Fibroblast of lung (primary cell): ENCODE data around the gene KLK13. TPM values are rescaled to one million over a fixed set of nuclear protein-coding genes. Genes with fewer than 3 reads are reported as not detected.

Experiments
- DNase-seq, 2 donors: peaks; one replicate each; pipeline versions ENCODE4 v3.0.0 to v3.0.0-alpha.2; 2010; ENCODE audit warnings: low read depth in 2 of 2
- H2AFZ ChIP-seq: 2 replicates; pipeline ENCODE4 v1.5.1; 2012; ENCODE audit warnings: low read length, control low read depth, inconsistent platforms
- H3K27ac ChIP-seq: 2 replicates; pipeline ENCODE4 v1.5.1; 2011; ENCODE audit warnings: low read length, control low read depth; ENCODE audit not compliant: insufficient read depth
- H3K27me3 ChIP-seq: 2 replicates; pipeline ENCODE4 v1.5.1; 2011; ENCODE audit warnings: mild to moderate bottlenecking, low read length; ENCODE audit not compliant: control insufficient read depth, insufficient read depth
- H3K36me3 ChIP-seq: 2 replicates; pipeline ENCODE4 v1.5.1; 2011; ENCODE audit warnings: low read length; ENCODE audit not compliant: control insufficient read depth, insufficient read depth
- H3K4me1 ChIP-seq: 2 replicates; pipeline ENCODE4 v1.5.1; 2011; ENCODE audit warnings: low read length; ENCODE audit not compliant: control insufficient read depth, insufficient read depth; ENCODE audit errors: extremely low read depth
- H3K4me2 ChIP-seq: 2 replicates; pipeline ENCODE4 v1.5.1; 2011; ENCODE audit warnings: low read length, control low read depth; ENCODE audit not compliant: insufficient read depth; ENCODE audit errors: extremely low read depth
- H3K4me3 ChIP-seq, 4 experiments: fragments of 200-600 bp in 1 of 4; sonication (generic) in 1 of 4; replicated peaks in 1 of 4; 2 replicates each; pipeline ENCODE4 v1.5.1; 2011 to 2016; ENCODE audit warnings: low read length in 4 of 4, low read depth in 3 of 4, mild to moderate bottlenecking in 3 of 4, control low read depth in 2 of 4, inconsistent platforms in 1 of 4, mixed read lengths in 1 of 4; ENCODE audit not compliant: insufficient read depth in 1 of 4; ENCODE audit errors: control extremely low read depth in 1 of 4
- H3K79me2 ChIP-seq: 2 replicates; pipeline ENCODE4 v1.5.1; 2012; ENCODE audit warnings: mild to moderate bottlenecking, low read length, inconsistent platforms; ENCODE audit not compliant: control insufficient read depth, insufficient read depth
- H3K9ac ChIP-seq: 2 replicates; pipeline ENCODE4 v1.5.1; 2011; ENCODE audit warnings: mild to moderate bottlenecking, low read length, control low read depth; ENCODE audit not compliant: insufficient read depth
- H3K9me3 ChIP-seq: 2 replicates; pipeline ENCODE4 v1.5.1; 2012; ENCODE audit warnings: low read depth, low read length; ENCODE audit not compliant: control insufficient read depth, insufficient read depth
- H4K20me1 ChIP-seq: 2 replicates; pipeline ENCODE4 v1.5.1; 2011; ENCODE audit warnings: low read length; ENCODE audit not compliant: control insufficient read depth, insufficient read depth; ENCODE audit errors: extremely low read depth
- CTCF ChIP-seq, 2 donors: IDR thresholded peaks in 1 of 2; conservative IDR thresholded peaks in 1 of 2; 1 replicate in 1 of 2; 2 replicates in 1 of 2; pipeline ENCODE4 v1.5.1; 2011 to 2012; ENCODE audit warnings: low read length in 2 of 2, control low read depth in 1 of 2, inconsistent platforms in 1 of 2, low read depth in 1 of 2, mild to moderate bottlenecking in 1 of 2
- EZH2 ChIP-seq: IDR thresholded peaks from 2 replicates; pipeline ENCODE4 v1.5.1; 2012; ENCODE audit warnings: low read length, control low read depth, mild to moderate bottlenecking; ENCODE audit errors: missing control alignments
- polyA plus RNA-seq, 2 donors: library from polyadenylated mRNA; depleted of rRNA in 1 of 2; stranded (reverse) in 1 of 2; unstranded in 1 of 2; fragments of >200 nt; gene quantifications; 2 replicates each; pipeline ENCODE4 v1.2.1, GENCODE V29; 2011 to 2012; ENCODE audit warnings: missing spikeins in 1 of 2
- total RNA-seq: library from RNA; depleted of rRNA; stranded (reverse); fragments of >200 nt; gene quantifications from 2 replicates; pipeline ENCODE4 v1.2.1, GENCODE V29; 2014

Gene KLK13
- total and polyA plus RNA-seq, 2 donors (not counting 1 experiment from before 2014, with no cell fraction given): not detected

- Histone ChIP-seq H3K79me2 (no peaks in the 10 kb centered on the region), H3K36me3 (peaks cover 4% of the 10 kb centered on the region), H3K27ac (no peak overlapping the region), H3K9ac (no peak overlapping the region), H3K4me1 (no peaks in the 10 kb centered on the region), H3K9me3 (no peaks in the 10 kb centered on the region), H4K20me1 (no peaks in the 10 kb centered on the region), H3K4me2 (no peak overlapping the region), H3K4me3 (no peak overlapping the region), H3K27me3 (no peaks in the 10 kb centered on the region), H2AFZ (no peak overlapping the region)
- peak; percentile 6 to 33 for DNase-seq
- TF ChIP-seq EZH2: no peak
- no peak for TF ChIP-seq CTCF (conservative IDR thresholded peaks at IDR 0.05 in 1 of 2, IDR thresholded peaks at IDR 0.05 in 1 of 2; ENCODE audit: low read depth in 1 of 2, low read length in 2 of 2)
These were observed 33.6 kb upstream of the KLK13 start for GRCh38 chr19:51098365-51099046.

- H3K4me1 ChIP-seq: no peaks in the 10 kb centered on the region
These were observed 32.9 kb upstream of the KLK13 start for GRCh38 chr19:51097796-51098195.

DNA sequence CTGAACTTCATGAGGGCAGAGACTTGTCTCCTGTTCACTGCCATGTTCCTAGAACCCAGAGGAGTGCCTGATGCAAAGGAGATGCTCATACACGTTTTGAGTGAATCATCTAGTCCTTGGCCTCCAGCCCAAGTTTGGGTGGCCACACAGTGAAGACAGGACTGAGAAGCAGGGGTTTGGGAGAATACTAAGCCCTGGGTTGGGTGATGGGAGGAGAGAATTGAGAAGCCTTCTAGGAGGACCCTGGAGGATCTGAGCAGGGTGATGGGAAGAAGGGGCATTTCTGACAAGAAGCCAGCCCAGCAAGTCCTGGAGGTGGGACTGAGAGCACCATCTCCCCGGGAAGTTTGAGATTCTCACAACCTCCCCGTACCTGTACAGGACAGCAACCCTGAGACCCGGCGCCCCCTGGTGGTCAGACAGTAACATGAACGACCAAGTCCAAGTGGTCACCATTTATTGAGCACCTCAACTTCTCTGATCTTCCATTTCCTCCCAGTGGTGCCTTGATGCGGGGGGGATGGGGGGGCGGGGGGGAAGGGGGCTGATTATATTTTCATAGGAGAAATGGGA, 32.4 kb upstream of the KLK13 start:
- H3K36me3 ChIP-seq: no peaks in the 10 kb centered on the region
- H3K79me2 ChIP-seq: no peaks in the 10 kb centered on the region
- H3K9ac ChIP-seq: no peak overlapping the region
- no peak for TF ChIP-seq EZH2
- TF ChIP-seq CTCF (conservative IDR thresholded peaks at IDR 0.05 in 1 of 2, IDR thresholded peaks at IDR 0.05 in 1 of 2; ENCODE audit: low read depth in 1 of 2, low read length in 2 of 2): peak; percentile 41 to 65
- no peaks in the 10 kb centered on the region for H4K20me1 ChIP-seq
- no peak overlapping the region for H3K27ac ChIP-seq
- H3K4me1 ChIP-seq: no peaks in the 10 kb centered on the region
- peak; percentile 38 to 51 for DNase-seq
- no peak overlapping the region for H2AFZ ChIP-seq
- no peaks in the 10 kb centered on the region for H3K9me3 ChIP-seq
- no peak overlapping the region for H3K4me3 ChIP-seq
- no peaks in the 10 kb centered on the region for H3K27me3 ChIP-seq
- H3K4me2 ChIP-seq: no peak overlapping the region

More at GRCh38 chr19:51097796-51098195, 32.9 kb upstream of the KLK13 start:
- Histone ChIP-seq H3K9me3 (no peaks in the 10 kb centered on the region), H3K79me2 (no peaks in the 10 kb centered on the region), H3K4me3 (no peak overlapping the region), H2AFZ (no peak overlapping the region), H3K9ac (no peak overlapping the region), H3K27me3 (no peaks in the 10 kb centered on the region), H3K4me2 (no peak overlapping the region), H4K20me1 (no peaks in the 10 kb centered on the region), H3K36me3 (peaks cover 4% of the 10 kb centered on the region), H3K27ac (no peak overlapping the region)
- no peak for DNase-seq
- no peak for TF ChIP-seq CTCF (conservative IDR thresholded peaks at IDR 0.05 in 1 of 2, IDR thresholded peaks at IDR 0.05 in 1 of 2; ENCODE audit: low read depth in 1 of 2, low read length in 2 of 2)
- no peak for TF ChIP-seq EZH2
